NOMO-1 (cell line): ENCODE measurements around the gene TBC1D2.

Source experiments
- DNase-seq, 2 experiments: peaks; one replicate each; lab custom pipeline; 2025; ENCODE audit not compliant: unreplicated experiment in 2 of 2; lab: John Stamatoyannopoulos, UW

TBC1D2 gene

DNA sequence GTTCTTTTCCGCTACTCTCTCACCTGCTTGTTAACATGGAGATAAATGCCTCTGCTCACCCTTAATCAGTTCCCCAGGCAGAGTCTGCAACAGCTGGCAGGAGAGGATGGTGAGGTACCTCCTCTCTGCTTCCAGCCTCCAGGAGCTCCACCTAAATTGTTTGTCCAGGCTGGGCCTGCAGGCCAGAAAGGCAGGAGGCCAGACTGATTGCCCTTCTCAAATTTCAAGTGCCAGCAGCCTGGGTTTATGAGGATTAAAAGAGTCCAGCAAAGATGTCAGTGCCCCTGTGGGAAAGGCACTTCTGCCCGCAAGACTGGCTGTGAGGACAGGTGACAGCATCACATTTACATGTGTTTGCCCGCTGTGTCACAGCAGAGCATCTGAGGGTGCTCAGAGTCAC is 82.8 kb downstream of the TBC1D2 start:
- no peak for DNase-seq

DNA sequence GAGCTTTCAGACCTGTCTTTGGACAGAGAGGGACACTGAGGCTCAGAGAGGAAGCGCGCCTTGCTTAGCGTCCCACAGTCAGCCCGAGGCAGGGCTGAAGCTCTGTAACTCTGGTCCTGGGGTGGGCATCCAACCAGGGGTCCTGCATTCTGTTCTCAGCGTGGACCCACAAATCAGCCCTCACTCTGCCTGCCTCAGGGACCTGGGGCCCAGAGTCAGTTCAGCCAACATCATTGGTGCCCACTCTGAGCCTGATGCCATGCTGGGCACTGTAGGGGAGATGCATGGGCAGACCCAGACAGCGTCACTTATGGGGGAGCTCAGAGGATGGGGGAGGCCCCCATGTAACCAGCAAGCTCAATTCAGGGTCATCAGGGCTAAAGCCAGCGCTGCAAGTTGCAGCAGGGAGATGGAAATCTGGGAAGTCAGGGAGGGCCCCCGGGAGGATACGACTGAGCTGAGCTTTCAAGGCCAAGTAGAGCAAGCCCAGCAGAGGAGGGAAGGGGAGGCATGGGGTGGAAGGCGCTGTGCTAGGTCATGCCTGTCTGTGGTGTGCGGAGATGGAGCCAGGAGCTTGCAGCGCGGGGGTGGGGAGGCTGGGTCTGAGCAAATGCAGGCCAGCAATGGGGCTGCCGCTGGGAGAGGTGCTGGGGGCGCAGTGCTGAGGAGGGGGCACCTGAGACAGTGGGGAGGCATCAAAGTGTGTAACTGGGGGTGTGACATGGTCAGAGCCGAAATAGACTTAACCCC is 84.1 kb downstream of the TBC1D2 start:
- DNase-seq, result no peak

DNA sequence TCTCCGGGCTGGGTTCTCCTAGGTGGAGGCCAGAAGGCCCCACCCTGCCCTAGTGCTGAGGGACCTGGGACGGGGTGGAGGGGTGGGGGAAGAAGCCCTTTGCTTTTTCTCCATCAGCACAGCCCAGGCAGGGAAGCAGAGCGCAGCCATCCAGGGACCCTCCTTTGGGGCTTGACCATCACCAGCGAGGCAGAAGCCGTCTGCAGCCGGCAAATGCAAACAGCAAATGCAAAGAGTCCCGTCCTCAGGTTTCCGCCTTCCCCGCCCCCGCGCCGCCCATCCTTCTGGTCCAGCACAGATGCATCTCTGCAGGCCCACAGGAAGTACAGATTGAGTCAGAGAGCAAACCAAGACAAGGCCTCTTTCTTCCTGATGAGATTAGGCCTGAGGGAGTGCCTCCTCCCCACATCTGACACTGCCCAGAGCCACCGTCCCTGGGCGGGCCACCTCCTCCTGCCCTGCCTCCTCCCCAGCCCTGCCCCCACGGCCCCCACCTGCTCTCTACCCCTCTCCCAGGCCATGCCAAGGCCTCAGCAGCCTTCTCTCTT is 86.4 kb downstream of the TBC1D2 start:
- DNase-seq, result no peak

DNA sequence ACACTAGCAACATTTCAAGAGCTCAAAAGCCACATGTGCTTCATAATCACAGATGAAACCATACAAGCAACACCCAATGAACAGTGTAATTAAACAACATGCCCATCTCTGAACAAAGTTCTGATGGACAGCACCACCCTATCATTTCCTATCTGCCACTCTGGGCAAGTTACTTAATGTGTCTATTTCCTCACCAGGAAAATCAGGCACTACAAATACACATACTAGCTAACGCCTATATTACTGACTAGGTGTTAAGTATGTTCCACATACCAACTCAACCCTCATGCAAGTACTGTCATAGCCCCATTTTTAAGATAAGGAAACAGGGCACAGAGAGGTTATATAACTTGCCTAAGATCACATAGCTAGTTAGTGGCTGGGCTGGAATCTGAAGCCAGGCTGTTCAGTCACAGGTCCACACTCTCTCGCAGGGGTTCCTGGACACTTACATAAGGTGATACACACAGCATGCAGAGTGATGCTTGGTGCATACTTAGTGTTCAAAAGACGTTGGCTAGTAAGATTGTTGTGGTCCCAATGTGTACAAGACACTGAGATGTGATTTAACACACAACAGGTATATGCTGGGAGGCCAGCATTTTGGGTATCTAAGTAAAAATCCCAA is 87.2 kb downstream of the TBC1D2 start:
- DNase-seq, result no peak

DNA sequence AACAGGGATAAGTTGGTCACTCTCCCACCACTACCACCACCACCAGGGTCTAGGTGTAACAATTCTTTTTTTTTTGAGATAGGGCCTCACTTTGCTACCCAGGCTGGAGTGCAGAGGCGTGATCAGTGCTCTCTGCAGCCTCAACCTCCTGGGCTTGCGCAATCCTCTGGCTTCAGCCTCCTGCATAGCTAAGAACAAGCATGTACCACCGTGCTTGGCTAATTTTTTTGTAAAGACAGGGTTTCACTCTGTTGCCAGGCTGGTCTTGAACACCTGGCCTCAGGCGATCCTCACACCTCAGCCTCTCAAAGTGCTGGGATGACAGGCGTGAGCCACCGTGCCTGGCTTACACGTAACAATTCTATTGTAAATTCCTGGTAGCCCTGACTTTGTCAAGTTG is 90.5 kb downstream of the TBC1D2 start:
- DNase-seq, result no peak

DNA sequence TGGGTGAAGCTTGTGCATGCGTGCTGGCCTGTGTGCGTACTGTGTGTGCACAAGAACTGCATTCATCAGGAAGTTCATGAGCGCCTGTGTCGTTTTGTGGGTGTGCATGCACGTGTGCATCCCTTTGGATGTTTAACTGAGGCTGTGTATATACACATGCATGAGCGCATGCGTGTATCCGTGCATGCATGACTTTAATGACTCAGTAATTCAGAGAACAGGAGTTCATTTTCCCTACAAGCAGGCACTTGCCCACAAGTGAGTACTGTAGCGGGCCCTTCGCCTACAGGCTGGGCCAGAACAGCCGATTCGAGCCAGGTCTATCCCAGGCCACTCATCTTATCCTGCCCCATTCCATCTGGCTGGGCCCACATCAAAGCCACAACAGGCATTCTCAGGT is 92.8 kb downstream of the TBC1D2 start:
- no peak for DNase-seq

DNA sequence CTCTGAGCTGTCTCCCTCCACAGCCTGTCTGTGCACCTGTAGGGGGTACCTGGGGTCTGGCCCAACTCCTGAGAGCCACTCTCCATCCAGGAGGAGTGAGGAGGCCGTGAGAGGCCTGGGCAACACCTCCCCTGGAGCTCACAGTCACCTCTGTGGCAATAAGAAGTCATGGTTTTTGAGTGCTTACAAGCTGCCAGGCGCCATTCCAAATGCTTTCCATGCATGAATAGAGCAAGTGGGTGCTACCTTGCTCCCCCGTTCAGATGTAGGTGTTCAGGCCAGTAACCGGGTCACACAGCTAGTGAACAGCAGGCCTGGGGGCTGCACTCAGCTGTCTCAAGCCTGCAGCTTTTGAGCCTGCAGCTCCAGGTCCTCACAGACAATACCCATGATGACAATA is 93.6 kb downstream of the TBC1D2 start:
- DNase-seq, result no peak

DNA sequence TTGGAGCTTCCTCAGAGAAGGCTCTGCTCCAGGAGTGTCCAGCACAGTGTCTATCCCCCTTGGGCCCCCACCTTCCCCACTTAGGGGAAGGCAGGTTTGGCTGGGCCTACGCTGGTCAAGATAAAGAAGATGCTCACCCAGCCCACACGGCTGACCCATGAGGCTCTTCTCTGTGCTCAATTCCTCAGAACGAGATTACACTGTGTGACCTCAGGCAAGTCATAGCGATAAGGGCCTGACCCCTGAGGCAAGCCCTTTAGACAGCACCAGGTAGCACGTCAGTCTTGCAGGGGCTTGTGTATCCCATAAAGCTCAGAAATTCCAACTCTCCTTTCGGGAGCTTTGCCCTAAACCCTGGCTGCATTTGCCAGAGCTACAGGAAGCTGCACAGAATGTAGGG is 95.7 kb downstream of the TBC1D2 start:
- DNase-seq, result no peak

DNA sequence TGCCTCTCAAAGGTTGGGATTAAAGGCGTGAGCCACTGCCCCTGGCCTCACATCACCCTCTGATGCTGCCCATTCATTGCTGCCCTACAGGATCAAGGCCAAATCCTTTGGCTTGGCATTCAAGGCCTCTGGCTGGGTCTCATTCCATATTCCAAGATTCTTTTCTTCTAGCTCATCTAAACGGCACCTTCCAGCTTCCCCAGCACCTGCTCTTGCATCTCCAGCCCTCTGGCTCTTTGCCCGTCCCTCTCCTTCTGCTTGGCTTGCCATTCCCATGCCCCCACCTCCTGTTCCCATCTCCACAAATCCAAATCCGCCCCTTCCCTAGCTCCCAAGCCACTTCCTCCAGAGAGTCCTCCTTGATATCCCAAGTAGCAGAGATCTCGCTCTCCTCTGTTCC is 96.1 kb downstream of the TBC1D2 start:
- no peak for DNase-seq

DNA sequence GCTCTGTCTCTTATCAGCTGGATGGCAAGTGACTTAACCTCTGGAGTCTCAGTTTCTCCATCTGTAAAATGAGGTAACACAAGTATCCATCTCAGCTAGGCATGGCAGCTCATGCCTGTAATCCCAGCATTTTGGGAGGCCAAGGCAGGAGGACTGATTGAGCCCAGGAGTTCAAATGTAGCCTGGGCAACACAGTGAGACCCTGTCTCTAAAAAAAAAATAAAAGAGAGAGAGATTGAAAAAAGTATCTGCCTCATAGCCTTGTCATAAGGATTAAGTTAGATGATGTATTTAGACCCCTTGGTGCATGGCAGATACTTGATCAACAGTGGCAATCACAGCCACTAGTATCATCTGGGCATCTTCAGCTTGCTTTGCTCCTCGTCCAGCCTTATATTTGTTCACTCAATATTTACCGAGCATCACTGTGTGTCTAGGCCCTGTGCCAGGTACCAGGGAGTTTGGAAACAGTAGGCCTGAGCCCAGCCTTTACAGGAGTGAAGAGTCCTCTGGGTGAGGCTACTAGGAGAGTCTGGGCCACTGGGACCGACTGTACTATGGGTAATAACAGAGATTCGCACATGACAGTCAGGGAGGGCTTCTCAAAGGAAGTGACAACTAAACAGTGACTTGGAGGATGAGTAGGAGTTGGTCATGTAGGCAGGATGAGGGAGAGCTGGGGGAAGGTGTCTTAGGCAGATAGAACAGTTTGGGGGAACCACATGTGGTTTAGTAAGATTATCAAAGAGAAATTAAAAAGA is 97.2 kb downstream of the TBC1D2 start:
- DNase-seq, result no peak

DNA sequence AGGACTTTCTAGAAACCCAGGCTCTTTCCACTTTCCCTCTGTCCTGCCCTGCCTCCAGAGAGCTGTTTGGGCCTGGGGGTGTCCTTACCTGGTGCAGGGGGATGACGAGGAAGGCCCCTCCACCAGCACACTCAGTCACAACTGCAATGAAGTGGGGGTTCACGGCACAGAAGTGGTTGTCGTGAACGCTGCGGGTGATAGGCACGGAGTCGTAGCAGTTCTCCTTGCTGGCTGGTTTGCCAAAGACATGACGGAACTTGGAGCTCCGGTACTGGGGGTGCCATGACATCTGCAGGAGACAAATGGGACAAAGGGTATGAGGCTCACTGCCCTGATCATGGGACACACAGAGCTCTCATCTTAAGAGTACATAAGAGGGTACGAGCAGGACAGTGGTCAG is 98.1 kb downstream of the TBC1D2 start:
- no peak for DNase-seq

DNA sequence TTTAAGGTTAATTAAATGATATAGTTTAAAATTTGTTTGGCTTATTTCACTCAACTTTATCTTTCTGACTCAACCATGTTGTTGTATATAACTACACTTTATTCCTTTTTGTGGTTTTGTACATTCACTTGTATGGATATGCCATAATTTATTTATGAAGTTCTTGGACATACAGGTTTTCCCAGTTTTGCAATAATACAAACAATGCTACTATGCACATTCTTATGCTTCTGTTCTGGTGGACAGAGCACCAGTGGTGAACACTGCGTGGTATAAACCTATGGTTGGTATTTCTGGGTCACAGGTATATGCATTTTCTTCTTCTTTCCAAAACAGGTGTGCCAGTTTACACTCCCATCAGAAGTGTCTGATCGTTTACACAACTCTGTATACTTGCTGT is 100.8 kb downstream of the TBC1D2 start:
- DNase-seq, result no peak

DNA sequence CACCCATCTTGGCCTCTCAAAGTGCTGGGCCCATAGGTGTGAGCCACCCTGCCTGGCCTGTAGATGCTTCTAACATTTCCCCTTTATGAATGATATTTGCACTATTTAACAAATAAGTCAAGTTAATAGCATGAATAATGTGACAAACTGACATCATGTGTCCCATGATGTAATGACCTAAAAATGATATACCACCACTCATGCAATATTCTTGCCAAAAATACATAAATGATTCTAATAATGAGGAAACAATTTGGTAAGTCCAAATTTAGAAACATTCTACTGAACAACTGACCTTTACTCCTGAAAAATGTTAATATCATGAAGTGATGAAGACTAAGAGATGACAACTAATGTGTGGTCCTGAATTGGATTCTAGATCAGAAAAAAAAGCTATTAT is 102.9 kb downstream of the TBC1D2 start:
- no peak for DNase-seq

DNA sequence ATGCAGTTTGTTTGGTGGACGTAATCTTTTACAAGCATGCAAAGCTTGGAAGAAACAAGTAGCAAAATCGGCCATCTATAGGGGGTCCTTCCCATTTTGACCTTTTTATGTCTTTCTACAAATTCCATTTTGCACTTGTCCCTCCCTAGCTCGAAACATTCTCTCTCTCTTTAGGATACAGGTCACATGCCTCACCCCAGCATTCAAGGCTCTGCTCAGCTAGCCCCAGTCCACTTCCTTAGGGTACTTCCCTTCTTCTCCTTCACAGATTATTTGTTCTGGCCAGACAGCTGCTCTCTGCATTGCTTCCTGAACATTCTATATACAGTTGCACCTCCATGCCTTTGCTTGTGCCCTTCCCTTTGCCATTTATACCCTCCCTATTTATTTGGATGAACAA is 104.7 kb downstream of the TBC1D2 start:
- DNase-seq, result peak in 1 of 2 experiments; percentile 8

DNA sequence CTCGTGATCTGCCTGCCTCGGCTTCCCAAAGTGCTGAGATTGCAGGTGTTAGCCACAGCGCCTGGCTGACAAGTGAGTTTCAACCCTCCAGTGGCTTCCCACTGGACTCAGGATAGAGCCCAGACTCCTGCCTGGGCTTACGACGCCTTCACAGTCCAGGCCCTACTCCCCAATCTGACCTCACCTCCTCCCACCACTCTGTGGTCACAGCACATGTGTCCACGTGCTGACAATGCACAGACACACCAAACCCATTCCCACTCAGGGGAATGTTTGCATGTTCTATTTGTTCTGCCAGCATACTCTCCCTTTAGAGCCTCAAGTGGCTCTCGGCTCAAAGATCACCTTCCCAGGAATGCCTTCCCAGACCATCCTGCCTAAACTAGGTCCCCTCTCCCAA is 105.3 kb downstream of the TBC1D2 start:
- no peak for DNase-seq

DNA sequence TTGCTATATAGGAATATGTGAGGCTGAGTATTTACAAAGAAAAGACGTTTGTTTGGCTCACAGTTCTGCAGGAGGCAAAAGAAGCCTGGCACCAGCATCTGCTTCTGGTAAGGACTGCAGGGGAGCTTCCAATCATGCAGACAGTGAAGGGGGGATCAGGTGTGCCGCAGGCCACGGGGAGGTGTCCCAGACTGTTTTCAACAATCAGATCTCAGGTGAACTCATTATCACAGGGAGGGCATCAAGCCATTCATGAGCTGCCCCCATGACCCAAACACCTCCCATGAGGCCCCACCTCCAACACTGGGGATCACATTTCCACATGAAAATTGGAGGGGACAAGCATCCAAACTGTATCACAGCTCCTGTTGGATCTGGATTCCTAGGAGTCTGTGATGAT is 106.0 kb downstream of the TBC1D2 start:
- DNase-seq, result no peak
